IMR-90 (cell line): ENCODE results near the gene MGLL. TPM values are rescaled to one million over a fixed set of nuclear protein-coding genes. Genes with fewer than 3 reads are reported as not detected.

Experiments used
- ATAC-seq: fragments of 200-7000 bp; cut with Tn5 transposase; 2 replicates; pipeline ENCODE4 v1.9.1; 2020; ENCODE audit warnings: low read depth, mild to moderate bottlenecking, moderate library complexity
- BruUV-seq: library from RNA; stranded (reverse); fragments of 400-500 nt; replicated peaks from 2 replicates; lab custom pipeline; 2021; lab: Mats Ljungman, UMichigan
- CTCF ChIA-PET: fragments of 300-600 bp; formaldehyde crosslinking; extraction: SDS; loops from one replicate; lab custom pipeline; 2021; ENCODE audit warnings: antibody characterized with exemption; lab: Yijun Ruan, JAX
- POLR2A ChIA-PET: fragments of 300-600 bp; sonication (Branson Sonifier 250); formaldehyde crosslinking; loops from one replicate; lab custom pipeline; 2022; ENCODE audit warnings: antibody characterized with exemption; ENCODE audit not compliant: unreplicated experiment; lab: Charles Lee
- DNase-seq: peaks from one replicate; pipeline ENCODE4 v3.0.0; 2013
- H2AFZ ChIP-seq: replicated peaks from 2 replicates; pipeline ENCODE3; 2013; ENCODE audit warnings: low read length, mild to moderate bottlenecking; ENCODE audit not compliant: poor library complexity
- H2AK5ac ChIP-seq: 2 replicates; pipeline ENCODE4 v1.6.1; 2013; ENCODE audit warnings: low read depth, low read length, inconsistent platforms
- H2AK9ac ChIP-seq: replicated peaks from 2 replicates; pipeline ENCODE3; 2013; ENCODE audit warnings: mild to moderate bottlenecking, low read depth, low read length, moderate library complexity; ENCODE audit not compliant: poor library complexity
- H2BK120ac ChIP-seq: 2 replicates; pipeline ENCODE4 v1.6.1; 2013; ENCODE audit warnings: low read depth, low read length, inconsistent platforms
- H2BK15ac ChIP-seq: 3 replicates; pipeline ENCODE4 v1.6.1; 2013; ENCODE audit warnings: low read depth, low read length, inconsistent platforms
- H2BK20ac ChIP-seq: 2 replicates; pipeline ENCODE4 v1.6.1; 2013; ENCODE audit warnings: low read depth, mild to moderate bottlenecking, inconsistent platforms, low read length, moderate library complexity
- H2BK5ac ChIP-seq: 2 replicates; pipeline ENCODE4 v1.6.1; 2013; ENCODE audit warnings: mild to moderate bottlenecking, low read depth, low read length, inconsistent platforms; ENCODE audit not compliant: poor library complexity, severe bottlenecking
- H3K14ac ChIP-seq: replicated peaks from 2 replicates; pipeline ENCODE4 v1.6.1; 2013; ENCODE audit warnings: low read depth, low read length, inconsistent platforms
- H3K18ac ChIP-seq: 2 replicates; pipeline ENCODE4 v1.6.1; 2013; ENCODE audit warnings: low read depth, low read length, control low read depth
- H3K23ac ChIP-seq: 2 replicates; pipeline ENCODE4 v1.6.1; 2013; ENCODE audit warnings: low read depth, low read length, inconsistent platforms
- H3K27ac ChIP-seq: 2 replicates; pipeline ENCODE4 v1.5.1; 2013; ENCODE audit warnings: mild to moderate bottlenecking, control low read depth, low read length; ENCODE audit not compliant: insufficient read depth
- H3K27me3 ChIP-seq: 2 replicates; pipeline ENCODE4 v1.6.1; 2013; ENCODE audit warnings: low read length; ENCODE audit not compliant: control insufficient read depth, insufficient read depth
- H3K36me3 ChIP-seq: 2 replicates; pipeline ENCODE4 v1.6.1; 2013; ENCODE audit warnings: low read length, mixed read lengths; ENCODE audit not compliant: control insufficient read depth, insufficient read depth
- H3K4ac ChIP-seq: 2 replicates; pipeline ENCODE4 v1.6.1; 2013; ENCODE audit warnings: low read depth, low read length, inconsistent platforms
- H3K4me1 ChIP-seq: 2 replicates; pipeline ENCODE4 v1.6.1; 2013; ENCODE audit warnings: low read length, mixed read lengths; ENCODE audit not compliant: control insufficient read depth, insufficient read depth
- H3K4me2 ChIP-seq: 2 replicates; pipeline ENCODE4 v1.6.1; 2013; ENCODE audit warnings: low read depth, mild to moderate bottlenecking, control low read depth, low read length, moderate library complexity
- H3K4me3 ChIP-seq: 2 replicates; pipeline ENCODE4 v1.5.1; 2013; ENCODE audit warnings: low read depth, mild to moderate bottlenecking, control low read depth, low read length, moderate library complexity; ENCODE audit not compliant: insufficient read depth
- H3K56ac ChIP-seq: 2 replicates; pipeline ENCODE4 v1.6.1; 2013; ENCODE audit warnings: low read length, inconsistent platforms; ENCODE audit not compliant: insufficient read depth; ENCODE audit errors: extremely low read depth
- H3K79me1 ChIP-seq, 2 experiments: 2 replicates each; pipeline ENCODE4 v1.6.1; 2013; ENCODE audit warnings: low read length in 2 of 2, inconsistent platforms in 1 of 2, low read depth in 1 of 2
- H3K9ac ChIP-seq: 2 replicates; pipeline ENCODE4 v1.6.1; 2013; ENCODE audit warnings: low read depth, low read length, control low read depth
- H3K9me1 ChIP-seq: 2 replicates; pipeline ENCODE4 v1.6.1; 2013; ENCODE audit warnings: low read length, inconsistent platforms; ENCODE audit not compliant: insufficient read depth
- H3K9me3 ChIP-seq: 2 replicates; pipeline ENCODE4 v1.6.1; 2013; ENCODE audit warnings: low read length; ENCODE audit not compliant: control insufficient read depth, insufficient read depth
- H4K20me1 ChIP-seq: 2 replicates; pipeline ENCODE4 v1.6.1; 2013; ENCODE audit warnings: low read length, inconsistent platforms; ENCODE audit not compliant: insufficient read depth
- H4K5ac ChIP-seq: 2 replicates; pipeline ENCODE4 v1.6.1; 2013; ENCODE audit warnings: mild to moderate bottlenecking, low read depth, low read length, control low read depth
- H4K8ac ChIP-seq, 2 experiments: 2 replicates each; pipeline ENCODE4 v1.6.1; 2013; ENCODE audit warnings: low read depth in 2 of 2, low read length in 2 of 2, control low read depth in 1 of 2, inconsistent platforms in 1 of 2
- H4K91ac ChIP-seq: 2 replicates; pipeline ENCODE4 v1.6.1; 2013; ENCODE audit warnings: low read depth, low read length, inconsistent platforms; ENCODE audit not compliant: insufficient read depth
- BHLHE40 ChIP-seq: fragments of 150-350 bp; IDR thresholded peaks from 2 replicates; pipeline ENCODE4 v1.6.1; 2016; ENCODE audit warnings: mild to moderate bottlenecking, low read depth, low read length
- FOS ChIP-seq: fragments of 150-350 bp; IDR thresholded peaks from 2 replicates; pipeline ENCODE4 v1.6.1; 2016; ENCODE audit warnings: low read depth, low read length
- MAFK ChIP-seq: IDR thresholded peaks from 2 replicates; pipeline ENCODE4 v1.6.1; 2012; ENCODE audit warnings: low read depth, low read length, improper control_type of control experiment
- MAZ ChIP-seq: IDR thresholded peaks from 2 replicates; pipeline ENCODE4 v1.6.1; 2012; ENCODE audit warnings: low read depth, mild to moderate bottlenecking, low read length, improper control_type of control experiment, moderate library complexity, borderline replicate concordance
- MXI1 ChIP-seq: IDR thresholded peaks from 2 replicates; pipeline ENCODE4 v1.6.1; 2012; ENCODE audit warnings: low read depth, mild to moderate bottlenecking, low read length, moderate library complexity, borderline replicate concordance
- POLR2A ChIP-seq: IDR thresholded peaks from 2 replicates; pipeline ENCODE4 v1.6.1; 2012; ENCODE audit warnings: mild to moderate bottlenecking, low read depth, low read length
- SMC3 ChIP-seq: fragments of 150-350 bp; IDR thresholded peaks from 2 replicates; pipeline ENCODE4 v1.6.1; 2016; ENCODE audit warnings: low read depth, mild to moderate bottlenecking, antibody characterized with exemption, low read length, moderate library complexity
- WGBS, 2 experiments: methylation state at CpG; one replicate each; pipeline versions ENCODE4 v1.1.5 to v1.1.7; 2013; ENCODE audit warnings: missing lambda C conversion rate in 2 of 2; ENCODE audit not compliant: insufficient read length in 1 of 2; ENCODE audit errors: extremely low coverage in 2 of 2; 5-methylcytosine and 5-hydroxymethylcytosine counted together
- dilution Hi-C: fragments of 300-500 bp; cut with HindIII; formaldehyde crosslinking; loops from one replicate; pipeline ENCODE4 v1.14.3; 2018; ENCODE audit warnings: low sequenced_read_pairs; ENCODE audit not compliant: unreplicated experiment
- in situ Hi-C: fragments of 300-500 bp; cut with MboI; formaldehyde crosslinking; loops from 3 replicates; pipeline ENCODE4 v1.14.3; 2019; ENCODE audit warnings: low sequenced_read_pairs, inconsistent platforms, mixed read lengths
- intact Hi-C: fragments of 100-400 bp; cut with micrococcal nuclease; formaldehyde crosslinking; loops from 2 replicates; pipeline ENCODE4 v1.10.0; 2022
- polyA plus RNA-seq, 3 experiments: library from polyadenylated mRNA; depleted of rRNA; stranded (reverse); fragments of >200 nt; gene quantifications; 2 replicates each; pipeline ENCODE4 v1.2.3, GENCODE V29; 2012; ENCODE audit warnings: low replicate concordance in 1 of 3
- total RNA-seq: library from RNA; depleted of rRNA; stranded (reverse); fragments of >200 nt; gene quantifications from 2 replicates; pipeline ENCODE4 v1.2.3, GENCODE V29; 2012
- TF ChIP-seq, protein P1 (sequence below): fragments of 150-350 bp; IDR thresholded peaks from 2 replicates; pipeline ENCODE4 v1.6.1; 2017; ENCODE audit warnings: mild to moderate bottlenecking, antibody characterized with exemption, low read length, low read depth

MGLL gene
- total and polyA plus RNA-seq, 2 of the 4 experiments (the other 2 are of a cell fraction) = 23.7 to 60.6 TPM

DNA sequence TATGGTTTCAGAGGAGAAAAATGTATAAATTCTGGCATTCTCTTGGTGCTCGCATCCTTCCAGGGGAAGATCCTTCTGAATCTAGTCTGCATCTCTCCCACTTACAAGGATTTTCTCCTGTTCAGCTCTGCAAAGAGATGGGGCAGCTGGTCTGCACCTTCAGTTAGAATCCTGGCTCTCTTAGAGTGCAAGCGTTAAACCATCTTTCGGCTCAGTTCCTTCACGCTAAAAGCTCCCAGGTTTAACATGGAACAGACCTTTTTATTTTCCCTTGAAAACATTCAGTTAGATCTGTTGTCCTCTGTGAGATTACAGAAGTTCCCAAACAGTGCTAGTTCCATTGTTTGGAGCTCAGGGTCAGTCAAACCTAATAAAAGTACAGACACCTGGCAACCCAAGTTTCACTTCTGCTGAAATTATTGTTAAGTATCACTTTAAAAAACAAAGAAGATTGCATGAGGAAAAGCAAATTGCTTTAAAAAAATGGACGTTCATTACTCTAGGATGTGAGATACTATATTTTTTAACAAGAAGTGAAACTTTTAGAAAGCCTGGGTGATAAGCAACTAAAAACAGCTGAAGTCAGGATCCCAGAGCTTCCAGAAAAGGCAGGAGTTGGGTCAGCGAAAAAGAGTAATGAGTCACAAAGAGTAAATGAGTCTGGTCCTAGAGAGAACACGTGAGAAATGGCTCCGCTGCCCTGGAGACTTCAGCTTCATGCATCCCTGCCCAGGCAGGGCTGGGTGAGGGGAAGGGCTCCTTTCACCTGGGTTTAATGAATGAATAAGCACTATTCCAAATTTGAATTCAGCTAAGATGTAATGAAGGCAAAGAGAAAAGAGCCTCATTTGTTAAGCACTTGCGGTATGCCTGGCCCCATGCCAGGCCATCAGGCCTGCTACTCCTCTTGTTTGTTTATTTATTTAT, 86.3 kb downstream of the MGLL start:
- Histone ChIP-seq H3K27ac (peak overlapping the region; percentile 60), H2AK9ac (peak overlapping the region; percentile 21), H3K4me3 (no peak overlapping the region), H4K20me1 (no peaks in the 10 kb centered on the region), H3K23ac (peak overlapping the region; percentile 53), H2AK5ac (peak overlapping the region; percentile 85), H2BK120ac (peak overlapping the region; percentile 86), H3K4me1 (peaks cover 25% of the 10 kb centered on the region), H3K9me3 (no peaks in the 10 kb centered on the region), H2AFZ (no peak overlapping the region), H3K56ac (peak overlapping the region; percentile 66), H4K5ac (peak overlapping the region; percentile 69), H2BK5ac (peak overlapping the region; percentile 77), H2BK20ac (peak overlapping the region; percentile 72), H3K18ac (peak overlapping the region; percentile 73), H3K79me1 (peaks cover 38 to 75% of the 10 kb centered on the region in 2 experiments), H2BK15ac (peak overlapping the region; percentile 67), H3K9me1 (peaks cover 38% of the 10 kb centered on the region), H4K91ac (peak overlapping the region; percentile 81), H3K14ac (peak overlapping the region; percentile 83), H3K36me3 (no peaks in the 10 kb centered on the region), H3K4ac (peak overlapping the region; percentile 84), H3K4me2 (peak overlapping the region; percentile 47), H4K8ac (peak overlapping the region; percentile 28 to 79), H3K9ac (peak overlapping the region; percentile 2; the same call in 1 of the 2 replicates), H3K27me3 (no peaks in the 10 kb centered on the region)
- ATAC-seq = peak; percentile 33; the same call in 1 of the 2 replicates
- ChIA-PET POLR2A (no interaction called here), CTCF (interaction anchor here (2.0 kb wide), 1 partner anchor 39 kb away, joined by 6 read pairs; no protein-coding TSS in a partner anchor)
- no peak for TF ChIP-seq SMC3
- peak; percentile 47; the same call in 1 of the 2 replicates for TF ChIP-seq FOS
- TF ChIP-seq POLR2A = no peak
- peak; percentile 85 for TF ChIP-seq MAFK
- no peak for TF ChIP-seq MXI1
- no peak for TF ChIP-seq MAZ
- TF ChIP-seq BHLHE40 = peak; percentile 86
- TF ChIP-seq, protein P1, sequence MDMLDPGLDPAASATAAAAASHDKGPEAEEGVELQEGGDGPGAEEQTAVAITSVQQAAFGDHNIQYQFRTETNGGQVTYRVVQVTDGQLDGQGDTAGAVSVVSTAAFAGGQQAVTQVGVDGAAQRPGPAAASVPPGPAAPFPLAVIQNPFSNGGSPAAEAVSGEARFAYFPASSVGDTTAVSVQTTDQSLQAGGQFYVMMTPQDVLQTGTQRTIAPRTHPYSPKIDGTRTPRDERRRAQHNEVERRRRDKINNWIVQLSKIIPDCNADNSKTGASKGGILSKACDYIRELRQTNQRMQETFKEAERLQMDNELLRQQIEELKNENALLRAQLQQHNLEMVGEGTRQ = peak; percentile 57
- 21% methylated on average over 3 of the region's 9 CpGs; no CpG with 5 or more reads in 1 of the 2 experiments for WGBS, 2 experiments
- dilution Hi-C loops = no loop called here
- peak; percentile 86 for DNase-seq
- no TSS peak for BruUV-seq
- in situ Hi-C loops = no loop called here
- intact Hi-C loops = loop anchor here (1.0 to 5.0 kb wide), 3 partner anchors 32 to 86 kb away; partner anchors contain the start of gene MGLL
